DND-41 (cell line): Measurements from ENCODE around the gene ZFYVE26.

Experiments
- ATAC-seq: fragments of 200-7000 bp; cut with Tn5 transposase; 3 replicates; pipeline ENCODE4 v1.9.1; 2021; ENCODE audit warnings: low read depth; ENCODE audit not compliant: insufficient read depth
- DNase-seq: peaks from one replicate; pipeline ENCODE4 v3.0.0-alpha.2; 2020
- H2AFZ ChIP-seq: 2 replicates; pipeline ENCODE4 v1.6.0; 2012; ENCODE audit warnings: low read depth, low read length
- H3K27ac ChIP-seq: 2 replicates; pipeline ENCODE4 v1.5.1; 2012; ENCODE audit warnings: low read length, inconsistent platforms
- H3K27me3 ChIP-seq: fragments of 200-600 bp; sonication (generic); 2 replicates; pipeline ENCODE4 v1.6.0; 2012; ENCODE audit warnings: low read length, mild to moderate bottlenecking, inconsistent platforms; ENCODE audit not compliant: insufficient read depth, poor library complexity
- H3K36me3 ChIP-seq: 2 replicates; pipeline ENCODE4 v1.5.1; 2012; ENCODE audit warnings: low read length, inconsistent platforms; ENCODE audit not compliant: insufficient read depth
- H3K4me1 ChIP-seq: 2 replicates; pipeline ENCODE4 v1.5.1; 2012; ENCODE audit warnings: mild to moderate bottlenecking, low read length; ENCODE audit not compliant: insufficient read depth
- H3K4me2 ChIP-seq: 2 replicates; pipeline ENCODE4 v1.6.0; 2012; ENCODE audit warnings: mild to moderate bottlenecking, moderate library complexity, low read length, inconsistent platforms; ENCODE audit not compliant: insufficient read depth
- H3K4me3 ChIP-seq, 2 experiments: fragments of 200-600 bp in 1 of 2; shearing (Covaris generic) in 1 of 2; 2 replicates each; pipeline ENCODE4 v1.5.1; 2012 to 2016; ENCODE audit warnings: inconsistent platforms in 2 of 2, low read length in 2 of 2, mild to moderate bottlenecking in 2 of 2, low read depth in 1 of 2, moderate library complexity in 1 of 2
- H3K79me2 ChIP-seq: 2 replicates; pipeline ENCODE4 v1.6.0; 2012; ENCODE audit warnings: low read length, inconsistent platforms; ENCODE audit not compliant: insufficient read depth
- H3K9ac ChIP-seq: 2 replicates; pipeline ENCODE4 v1.6.0; 2012; ENCODE audit warnings: low read depth, mild to moderate bottlenecking, inconsistent platforms, low read length, moderate library complexity
- H3K9me3 ChIP-seq: 2 replicates; pipeline ENCODE4 v1.5.1; 2012; ENCODE audit warnings: low read length, moderate library complexity, mild to moderate bottlenecking, inconsistent platforms; ENCODE audit not compliant: insufficient read depth, severe bottlenecking
- H4K20me1 ChIP-seq: 2 replicates; pipeline ENCODE4 v1.6.0; 2012; ENCODE audit warnings: low read length; ENCODE audit not compliant: insufficient read depth
- CTCF ChIP-seq: IDR thresholded peaks from 2 replicates; pipeline ENCODE4 v1.5.1; 2012; ENCODE audit warnings: borderline replicate concordance, low read length, moderate library complexity, mild to moderate bottlenecking; ENCODE audit not compliant: poor library complexity, severe bottlenecking; ENCODE audit errors: extremely low read depth
- EZH2 ChIP-seq: IDR thresholded peaks from 3 replicates; pipeline ENCODE4 v1.6.1; 2012; ENCODE audit warnings: borderline replicate concordance, low read depth, mild to moderate bottlenecking, moderate library complexity, low read length, inconsistent platforms; ENCODE audit not compliant: severe bottlenecking

ZFYVE26 gene

GRCh38 chr14:67697006-67697405, 119.4 kb downstream of the ZFYVE26 start:
- H3K4me3 ChIP-seq, result no peak overlapping the region
- peaks cover 14% of the 10 kb centered on the region for H3K36me3 ChIP-seq
- ATAC-seq (no peak), DNase-seq (no peak)
- H3K27me3 ChIP-seq, result no peaks in the 10 kb centered on the region
- TF ChIP-seq EZH2 (no peak), CTCF (no peak)
- no peak overlapping the region for H3K27ac ChIP-seq
- H3K79me2 ChIP-seq, result peaks cover 34% of the 10 kb centered on the region
- no peak overlapping the region for H3K4me2 ChIP-seq
- no peak overlapping the region for H3K9ac ChIP-seq
- no peaks in the 10 kb centered on the region for H3K9me3 ChIP-seq
- H2AFZ ChIP-seq, result no peak overlapping the region
- H4K20me1 ChIP-seq, result peaks cover 25% of the 10 kb centered on the region
- H3K4me1 ChIP-seq, result peaks cover 25% of the 10 kb centered on the region
